ENCODE measurements around the gene BMP6. TPM values are rescaled to one million over a fixed set of nuclear protein-coding genes. Genes with fewer than 3 reads are reported as not detected.

The BMP6 gene
- total RNA-seq = 81.8 and 85.9 TPM in 2 replicates

GRCh38 chr6:7725849-7726415, at the start of gene BMP6:
Gene BMP6, plus strand, starts transcription at chr6:7726099. Its CDS starts 857 bp downstream, at chr6:7726956.

GRCh38 chr6:7910654-7911344, 184.9 kb downstream of the BMP6 start, which contains the start of gene TXNDC5:
Gene TXNDC5, minus strand, starts transcription at chr6:7910788. Its CDS starts 12 bp downstream, at chr6:7910776.

Other genes starting within 250 kb of the BMP6 start
- 4.6 and 4.7 TPM in 2 replicates for gene DSP, start 184.4 kb upstream of the BMP6 start, total RNA-seq
- 7.3 and 8.1 TPM in 2 replicates for gene SNRNP48, start 135.9 kb upstream of the BMP6 start, total RNA-seq
- gene TXNDC5, start 184.7 kb downstream of the BMP6 start, total RNA-seq = 577 and 598 TPM in 2 replicates

Data from mammary microvascular endothelial cell (primary cell).